WTC11 (cell line): ENCODE data around the gene WARS2.

ENCODE experiments used
- JUN ChIP-seq: sonication (generic); formaldehyde crosslinking; IDR thresholded peaks from 2 replicates; pipeline ENCODE4 v1.8.0; 2023; ENCODE audit warnings: mild to moderate bottlenecking, missing genetic modification reagents
- NFE2L1 ChIP-seq: sonication (generic); formaldehyde crosslinking; IDR thresholded peaks from 2 replicates; pipeline ENCODE4 v1.8.1; 2023; ENCODE audit warnings: missing genetic modification reagents
- TF ChIP-seq, protein P1 (sequence below): fragments of 200-600 bp; IDR thresholded peaks from 2 replicates; pipeline ENCODE4 v1.8.0; 2022; ENCODE audit warnings: antibody characterized with exemption
- TF ChIP-seq, protein P2 (sequence below): sonication (generic); formaldehyde crosslinking; IDR thresholded peaks from 2 replicates; pipeline ENCODE4 v1.8.1; 2023; ENCODE audit warnings: mild to moderate bottlenecking, moderate library complexity, missing genetic modification reagents
- TF ChIP-seq, protein P3 (sequence below): sonication (generic); formaldehyde crosslinking; conservative IDR thresholded peaks from 2 replicates; pipeline ENCODE4 v1.8.1; 2023; ENCODE audit warnings: mild to moderate bottlenecking, low read depth, missing genetic modification reagents, moderate library complexity

DNA sequence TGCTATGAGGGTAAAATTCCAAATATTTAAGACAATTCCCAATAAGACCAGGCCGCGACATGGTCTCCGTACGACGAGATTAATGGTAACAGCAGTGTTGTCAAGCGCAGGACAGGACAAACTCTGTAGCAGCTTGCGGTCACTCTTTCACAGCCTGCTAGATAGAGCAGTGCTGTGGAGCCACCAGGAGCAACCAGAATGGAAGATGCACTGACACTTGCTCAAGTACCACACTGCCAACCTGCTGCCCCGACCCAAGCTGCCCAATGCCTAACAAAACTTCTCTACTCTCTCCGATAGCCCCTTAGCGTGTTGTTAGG is 636 bp downstream of the WARS2 start:
- TF ChIP-seq, protein P1, sequence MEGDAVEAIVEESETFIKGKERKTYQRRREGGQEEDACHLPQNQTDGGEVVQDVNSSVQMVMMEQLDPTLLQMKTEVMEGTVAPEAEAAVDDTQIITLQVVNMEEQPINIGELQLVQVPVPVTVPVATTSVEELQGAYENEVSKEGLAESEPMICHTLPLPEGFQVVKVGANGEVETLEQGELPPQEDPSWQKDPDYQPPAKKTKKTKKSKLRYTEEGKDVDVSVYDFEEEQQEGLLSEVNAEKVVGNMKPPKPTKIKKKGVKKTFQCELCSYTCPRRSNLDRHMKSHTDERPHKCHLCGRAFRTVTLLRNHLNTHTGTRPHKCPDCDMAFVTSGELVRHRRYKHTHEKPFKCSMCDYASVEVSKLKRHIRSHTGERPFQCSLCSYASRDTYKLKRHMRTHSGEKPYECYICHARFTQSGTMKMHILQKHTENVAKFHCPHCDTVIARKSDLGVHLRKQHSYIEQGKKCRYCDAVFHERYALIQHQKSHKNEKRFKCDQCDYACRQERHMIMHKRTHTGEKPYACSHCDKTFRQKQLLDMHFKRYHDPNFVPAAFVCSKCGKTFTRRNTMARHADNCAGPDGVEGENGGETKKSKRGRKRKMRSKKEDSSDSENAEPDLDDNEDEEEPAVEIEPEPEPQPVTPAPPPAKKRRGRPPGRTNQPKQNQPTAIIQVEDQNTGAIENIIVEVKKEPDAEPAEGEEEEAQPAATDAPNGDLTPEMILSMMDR: no peak
- TF ChIP-seq NFE2L1 (CRISPR knock-in tag): no peak
- TF ChIP-seq JUN: no peak
- TF ChIP-seq, protein P2, sequence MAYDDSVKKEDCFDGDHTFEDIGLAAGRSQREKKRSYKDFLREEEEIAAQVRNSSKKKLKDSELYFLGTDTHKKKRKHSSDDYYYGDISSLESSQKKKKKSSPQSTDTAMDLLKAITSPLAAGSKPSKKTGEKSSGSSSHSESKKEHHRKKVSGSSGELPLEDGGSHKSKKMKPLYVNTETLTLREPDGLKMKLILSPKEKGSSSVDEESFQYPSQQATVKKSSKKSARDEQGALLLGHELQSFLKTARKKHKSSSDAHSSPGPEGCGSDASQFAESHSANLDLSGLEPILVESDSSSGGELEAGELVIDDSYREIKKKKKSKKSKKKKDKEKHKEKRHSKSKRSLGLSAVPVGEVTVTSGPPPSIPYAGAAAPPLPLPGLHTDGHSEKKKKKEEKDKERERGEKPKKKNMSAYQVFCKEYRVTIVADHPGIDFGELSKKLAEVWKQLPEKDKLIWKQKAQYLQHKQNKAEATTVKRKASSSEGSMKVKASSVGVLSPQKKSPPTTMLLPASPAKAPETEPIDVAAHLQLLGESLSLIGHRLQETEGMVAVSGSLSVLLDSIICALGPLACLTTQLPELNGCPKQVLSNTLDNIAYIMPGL (CRISPR knock-in tag): no peak
- TF ChIP-seq, protein P3, sequence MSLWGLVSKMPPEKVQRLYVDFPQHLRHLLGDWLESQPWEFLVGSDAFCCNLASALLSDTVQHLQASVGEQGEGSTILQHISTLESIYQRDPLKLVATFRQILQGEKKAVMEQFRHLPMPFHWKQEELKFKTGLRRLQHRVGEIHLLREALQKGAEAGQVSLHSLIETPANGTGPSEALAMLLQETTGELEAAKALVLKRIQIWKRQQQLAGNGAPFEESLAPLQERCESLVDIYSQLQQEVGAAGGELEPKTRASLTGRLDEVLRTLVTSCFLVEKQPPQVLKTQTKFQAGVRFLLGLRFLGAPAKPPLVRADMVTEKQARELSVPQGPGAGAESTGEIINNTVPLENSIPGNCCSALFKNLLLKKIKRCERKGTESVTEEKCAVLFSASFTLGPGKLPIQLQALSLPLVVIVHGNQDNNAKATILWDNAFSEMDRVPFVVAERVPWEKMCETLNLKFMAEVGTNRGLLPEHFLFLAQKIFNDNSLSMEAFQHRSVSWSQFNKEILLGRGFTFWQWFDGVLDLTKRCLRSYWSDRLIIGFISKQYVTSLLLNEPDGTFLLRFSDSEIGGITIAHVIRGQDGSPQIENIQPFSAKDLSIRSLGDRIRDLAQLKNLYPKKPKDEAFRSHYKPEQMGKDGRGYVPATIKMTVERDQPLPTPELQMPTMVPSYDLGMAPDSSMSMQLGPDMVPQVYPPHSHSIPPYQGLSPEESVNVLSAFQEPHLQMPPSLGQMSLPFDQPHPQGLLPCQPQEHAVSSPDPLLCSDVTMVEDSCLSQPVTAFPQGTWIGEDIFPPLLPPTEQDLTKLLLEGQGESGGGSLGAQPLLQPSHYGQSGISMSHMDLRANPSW: no peak
